GM21619 (cell line): ENCODE measurements around the gene PINLYP.
"Not testable (repeated sequence)": the region's sequence is repeated elsewhere in the genome, so short reads cannot be mapped to it uniquely, and the experiment has no call there.

ENCODE experiments used
- ATAC-seq: cut with Tn5 transposase; IDR thresholded peaks from one replicate; pipeline ENCODE4 v1.9.1; 2021; ENCODE audit not compliant: unreplicated experiment

PINLYP gene

GRCh38 chr19:43547926-43548325 is 27.7 kb upstream of the PINLYP start:
- ATAC-seq = not testable (repeated sequence)

- no peak for ATAC-seq
These were observed 26.9 kb upstream of the PINLYP start for GRCh38 chr19:43548706-43549105.

- no peak for ATAC-seq
These were observed 24.0 kb upstream of the PINLYP start for GRCh38 chr19:43551399-43552197.

- no peak for ATAC-seq
These were observed 23.5 kb upstream of the PINLYP start for GRCh38 chr19:43552198-43552450.

- ATAC-seq = no peak
These were observed 23.0 kb upstream of the PINLYP start for GRCh38 chr19:43552616-43553015.

GRCh38 chr19:43553656-43554055 is 21.9 kb upstream of the PINLYP start:
- no peak for ATAC-seq

- ATAC-seq = no peak
These were observed 21.2 kb upstream of the PINLYP start for GRCh38 chr19:43554317-43554895.

- peak; percentile 71 for ATAC-seq
These were observed 20.3 kb upstream of the PINLYP start for GRCh38 chr19:43555185-43555770.

GRCh38 chr19:43560687-43561086 is 14.9 kb upstream of the PINLYP start:
- ATAC-seq = no peak

GRCh38 chr19:43561139-43561970 is 14.2 kb upstream of the PINLYP start:
- ATAC-seq = no peak

GRCh38 chr19:43562226-43562697 is 13.3 kb upstream of the PINLYP start:
- no peak for ATAC-seq

- ATAC-seq = peak; percentile 62
These were observed 12.8 kb upstream of the PINLYP start for GRCh38 chr19:43562698-43563241.

GRCh38 chr19:43563816-43564457 is 11.7 kb upstream of the PINLYP start:
- no peak for ATAC-seq

- no peak for ATAC-seq
These were observed 10.8 kb upstream of the PINLYP start for GRCh38 chr19:43564800-43565199.

GRCh38 chr19:43569657-43570056 is 5.9 kb upstream of the PINLYP start:
- ATAC-seq = no peak

GRCh38 chr19:43570174-43570791 is 5.3 kb upstream of the PINLYP start:
- no peak for ATAC-seq

GRCh38 chr19:43572171-43572588 is 3.4 kb upstream of the PINLYP start:
- no peak for ATAC-seq

- no peak for ATAC-seq
These were observed 1.0 kb upstream of the PINLYP start for GRCh38 chr19:43574424-43575155.
